H1 (cell line): Measurements from ENCODE around the gene NTN1. TPM values are rescaled to one million over a fixed set of nuclear protein-coding genes. Genes with fewer than 3 reads are reported as not detected.

ENCODE experiments used
- CTCF ChIA-PET: fragments of 300-600 bp; sonication (Branson Sonifier 250); formaldehyde crosslinking; loops from one replicate; lab custom pipeline; 2021; ENCODE audit not compliant: partially characterized antibody; lab: Charles Lee
- POLR2A ChIA-PET: fragments of 300-600 bp; sonication (Branson Sonifier 250); formaldehyde crosslinking; loops from one replicate; lab custom pipeline; 2021; ENCODE audit warnings: inconsistent platforms; ENCODE audit not compliant: partially characterized antibody; lab: Charles Lee
- DNase-seq, 2 experiments: peaks; one replicate each; pipeline versions ENCODE4 v3.0.0 to v3.0.0-alpha.2; 2010 to 2022; ENCODE audit warnings: low spot score in 2 of 2, low read depth in 1 of 2, mixed read lengths in 1 of 2
- FAIRE-seq: peaks from 2 replicates; lab custom pipeline; 2011; peaks lifted over from hg19 to GRCh38; lab: Jason Lieb, UNC
- H2AFZ ChIP-seq: 2 replicates; pipeline ENCODE4 v1.8.1; 2012; ENCODE audit warnings: low read length, inconsistent platforms
- H2AK5ac ChIP-seq: 2 replicates; pipeline ENCODE4 v1.6.1; 2013; ENCODE audit warnings: low read depth, low read length
- H2BK120ac ChIP-seq: replicated peaks from 2 replicates; pipeline ENCODE3; 2013; ENCODE audit warnings: low read depth, low read length, inconsistent platforms
- H2BK12ac ChIP-seq: 2 replicates; pipeline ENCODE4 v1.6.1; 2013; ENCODE audit warnings: low read depth, low read length
- H2BK15ac ChIP-seq: 2 replicates; pipeline ENCODE4 v1.6.1; 2013; ENCODE audit warnings: low read length
- H2BK20ac ChIP-seq: 2 replicates; pipeline ENCODE4 v1.6.1; 2013; ENCODE audit warnings: low read length
- H2BK5ac ChIP-seq: 2 replicates; pipeline ENCODE4 v1.6.1; 2013; ENCODE audit warnings: low read depth, low read length
- H3K14ac ChIP-seq: 2 replicates; pipeline ENCODE4 v1.6.1; 2013; ENCODE audit warnings: inconsistent platforms; ENCODE audit not compliant: insufficient read length
- H3K18ac ChIP-seq: 2 replicates; pipeline ENCODE4 v1.6.1; 2013; ENCODE audit warnings: low read length; ENCODE audit errors: extremely low read depth
- H3K23ac ChIP-seq: 2 replicates; pipeline ENCODE4 v1.6.1; 2013; ENCODE audit warnings: inconsistent platforms; ENCODE audit not compliant: insufficient read length
- H3K23me2 ChIP-seq: 2 replicates; pipeline ENCODE4 v1.6.1; 2013; ENCODE audit warnings: low read depth, low read length
- H3K27ac ChIP-seq: 2 replicates; pipeline ENCODE4 v1.6.1; 2011; ENCODE audit warnings: low read depth, low read length, inconsistent platforms
- H3K27me3 ChIP-seq, 4 experiments: replicated peaks in 1 of 4; 1 replicate in 1 of 4; 2 replicates in 3 of 4; pipeline versions ENCODE4 v1.6.1 to v1.8.1; 2011 to 2013; ENCODE audit warnings: low read length in 3 of 4, mild to moderate bottlenecking in 3 of 4, inconsistent platforms in 2 of 4, mixed read lengths in 2 of 4, moderate library complexity in 1 of 4; ENCODE audit not compliant: control insufficient read depth in 3 of 4, insufficient read depth in 3 of 4; ENCODE audit errors: extremely low read depth in 1 of 4
- H3K36me3 ChIP-seq, 4 experiments: 2 replicates each; pipeline versions ENCODE4 v1.6.1 to v1.8.1; 2011 to 2013; ENCODE audit warnings: mild to moderate bottlenecking in 4 of 4, low read length in 3 of 4, moderate library complexity in 2 of 4, control low read depth in 1 of 4, inconsistent platforms in 1 of 4; ENCODE audit not compliant: insufficient read depth in 4 of 4, control insufficient read depth in 2 of 4
- H3K4ac ChIP-seq: replicated peaks from 2 replicates; pipeline ENCODE3; 2013; ENCODE audit warnings: low read length, low read depth, mixed read lengths, inconsistent platforms; ENCODE audit not compliant: insufficient read length
- H3K4me1 ChIP-seq, 4 experiments: replicated peaks in 1 of 4; 1 replicate in 1 of 4; 2 replicates in 3 of 4; pipeline versions ENCODE4 v1.6.1 to v1.8.1; 2011 to 2013; ENCODE audit warnings: low read length in 3 of 4, inconsistent platforms in 2 of 4, mixed read lengths in 1 of 4; ENCODE audit not compliant: insufficient read depth in 4 of 4, control insufficient read depth in 3 of 4
- H3K4me2 ChIP-seq, 2 experiments: 2 replicates each; pipeline versions ENCODE4 v1.6.1 to v1.8.1; 2011 to 2013; ENCODE audit warnings: low read depth in 2 of 2, low read length in 2 of 2, control low read depth in 1 of 2, inconsistent platforms in 1 of 2, mild to moderate bottlenecking in 1 of 2; ENCODE audit not compliant: insufficient read depth in 1 of 2
- H3K4me3 ChIP-seq, 4 experiments: fragments of 200-600, 300-600 bp in 1 of 4; sonication (generic), shearing (Covaris generic), sonication (Bioruptor Twin) in 1 of 4; 2 replicates each; pipeline versions ENCODE4 v1.5.1 to v1.8.1; 2011 to 2016; ENCODE audit warnings: low read length in 4 of 4, low read depth in 3 of 4, control low read depth in 2 of 4, inconsistent platforms in 2 of 4, mild to moderate bottlenecking in 2 of 4, mixed read lengths in 1 of 4, moderate library complexity in 1 of 4; ENCODE audit not compliant: insufficient read depth in 2 of 4; ENCODE audit errors: extremely low read depth in 1 of 4
- H3K56ac ChIP-seq: replicated peaks from 2 replicates; pipeline ENCODE3; 2013; ENCODE audit warnings: low read depth, mild to moderate bottlenecking, mixed read lengths, low read length, inconsistent platforms; ENCODE audit not compliant: insufficient read length
- H3K79me1 ChIP-seq: 2 replicates; pipeline ENCODE4 v1.6.1; 2013; ENCODE audit warnings: low read depth, low read length, control low read depth
- H3K79me2 ChIP-seq, 2 experiments: 2 replicates each; pipeline versions ENCODE4 v1.6.1 to v1.8.1; 2012 to 2013; ENCODE audit warnings: low read length in 2 of 2, mild to moderate bottlenecking in 2 of 2, inconsistent platforms in 1 of 2; ENCODE audit not compliant: insufficient read depth in 2 of 2, control insufficient read depth in 1 of 2
- H3K9ac ChIP-seq, 4 experiments: replicated peaks in 1 of 4; 1 replicate in 1 of 4; 2 replicates in 3 of 4; pipeline versions ENCODE4 v1.6.1 to v1.8.1; 2011 to 2013; ENCODE audit warnings: low read depth in 3 of 4, low read length in 3 of 4, control low read depth in 2 of 4, mild to moderate bottlenecking in 2 of 4, moderate library complexity in 2 of 4, inconsistent platforms in 1 of 4; ENCODE audit errors: extremely low read depth in 1 of 4
- H3K9me3 ChIP-seq, 2 experiments: 2 replicates each; pipeline versions ENCODE4 v1.6.1 to v1.8.1; 2012 to 2013; ENCODE audit warnings: mild to moderate bottlenecking in 2 of 2, moderate library complexity in 2 of 2, control low read depth in 1 of 2, inconsistent platforms in 1 of 2, low read depth in 1 of 2, low read length in 1 of 2, mixed read lengths in 1 of 2; ENCODE audit not compliant: insufficient read depth in 2 of 2
- H4K20me1 ChIP-seq, 2 experiments: replicated peaks in 1 of 2; 2 replicates each; pipeline versions ENCODE3 to v1.8.1; 2011 to 2013; ENCODE audit warnings: inconsistent platforms in 2 of 2, low read length in 2 of 2, mild to moderate bottlenecking in 1 of 2; ENCODE audit not compliant: insufficient read depth in 2 of 2, control insufficient read depth in 1 of 2
- H4K5ac ChIP-seq: 2 replicates; pipeline ENCODE4 v1.6.1; 2013; ENCODE audit warnings: low read length, low read depth, mixed read lengths, inconsistent platforms; ENCODE audit not compliant: insufficient read length
- H4K8ac ChIP-seq: 2 replicates; pipeline ENCODE4 v1.8.0; 2013; ENCODE audit warnings: mild to moderate bottlenecking, moderate library complexity, low read length, inconsistent platforms; ENCODE audit not compliant: insufficient read depth; ENCODE audit errors: extremely low read depth
- H4K91ac ChIP-seq: replicated peaks from 2 replicates; pipeline ENCODE3; 2013; ENCODE audit warnings: low read length, mixed read lengths, inconsistent platforms; ENCODE audit not compliant: insufficient read length
- BCL11A ChIP-seq, 2 experiments: IDR thresholded peaks; one replicate each; pipeline ENCODE4 v1.6.1; 2011; ENCODE audit warnings: low read depth in 2 of 2, low read length in 2 of 2, mild to moderate bottlenecking in 2 of 2
- GTF2F1 ChIP-seq: IDR thresholded peaks from 2 replicates; pipeline ENCODE4 v1.6.1; 2012; ENCODE audit warnings: low read depth, low read length, improper control_type of control experiment, borderline replicate concordance
- HDAC2 ChIP-seq, 2 experiments: fragments of 300-600 bp in 1 of 2; sonication (generic) in 1 of 2; IDR thresholded peaks; 2 replicates each; pipeline ENCODE4 v1.6.1; 2011 to 2012; ENCODE audit warnings: low read depth in 2 of 2, low read length in 2 of 2, mild to moderate bottlenecking in 2 of 2, moderate library complexity in 2 of 2, borderline replicate concordance in 1 of 2, inconsistent platforms in 1 of 2
- HDAC6 ChIP-seq: IDR thresholded peaks from one replicate; pipeline ENCODE4 v1.7.1; 2012; ENCODE audit warnings: low read depth, mild to moderate bottlenecking, inconsistent platforms, low read length, moderate library complexity
- RAD21 ChIP-seq, 2 experiments: IDR thresholded peaks in 1 of 2; conservative IDR thresholded peaks in 1 of 2; 2 replicates each; pipeline ENCODE4 v1.6.1; 2011; ENCODE audit warnings: low read depth in 2 of 2, low read length in 2 of 2, improper control_type of control experiment in 1 of 2, inconsistent platforms in 1 of 2, mild to moderate bottlenecking in 1 of 2, moderate library complexity in 1 of 2
- WGBS, 2 experiments: shearing (Covaris generic) in 1 of 2; methylation state at CpG; one replicate each; pipeline versions ENCODE4 v1.1.6 to v1.1.7; 2013 to 2015; ENCODE audit warnings: low lambda C conversion rate in 2 of 2, mixed read lengths in 2 of 2, inconsistent platforms in 1 of 2, low coverage in 1 of 2, missing lambda C conversion rate in 1 of 2; ENCODE audit not compliant: insufficient replicate concordance in 2 of 2, insufficient coverage in 1 of 2, insufficient read length in 1 of 2; ENCODE audit errors: extremely low coverage in 1 of 2, missing lambda C conversion rate in 1 of 2; 5-methylcytosine and 5-hydroxymethylcytosine counted together
- polyA plus RNA-seq, 7 experiments: library from polyadenylated mRNA; depleted of rRNA in 3 of 7; stranded (reverse) in 5 of 7; unstranded in 2 of 7; fragments of >200 nt in 5 of 7; fragments of 200-250 nt in 2 of 7; gene quantifications; 1 replicate in 5 of 7; 2 replicates in 1 of 7; 4 replicates in 1 of 7; pipeline versions ENCODE4 v1.2.1 to v1.2.3, GENCODE V29; 2011 to 2013; ENCODE audit warnings: missing spikeins in 2 of 7, mixed read lengths in 2 of 7
- total RNA-seq: library from RNA; stranded (reverse); fragmentation: NEBNext Ultra II Directional; extraction: Animal tissue kit (Norgen Biotek cat#: 25700); gene quantifications from 2 replicates; pipeline ENCODE4 v1.2.1, GENCODE V29; 2021

Gene NTN1
- total and polyA plus RNA-seq, 2 of the 8 experiments (the other 6 are each of a cell fraction or from before 2014, with no cell fraction given), result 2.0 to 2.3 TPM

DNA sequence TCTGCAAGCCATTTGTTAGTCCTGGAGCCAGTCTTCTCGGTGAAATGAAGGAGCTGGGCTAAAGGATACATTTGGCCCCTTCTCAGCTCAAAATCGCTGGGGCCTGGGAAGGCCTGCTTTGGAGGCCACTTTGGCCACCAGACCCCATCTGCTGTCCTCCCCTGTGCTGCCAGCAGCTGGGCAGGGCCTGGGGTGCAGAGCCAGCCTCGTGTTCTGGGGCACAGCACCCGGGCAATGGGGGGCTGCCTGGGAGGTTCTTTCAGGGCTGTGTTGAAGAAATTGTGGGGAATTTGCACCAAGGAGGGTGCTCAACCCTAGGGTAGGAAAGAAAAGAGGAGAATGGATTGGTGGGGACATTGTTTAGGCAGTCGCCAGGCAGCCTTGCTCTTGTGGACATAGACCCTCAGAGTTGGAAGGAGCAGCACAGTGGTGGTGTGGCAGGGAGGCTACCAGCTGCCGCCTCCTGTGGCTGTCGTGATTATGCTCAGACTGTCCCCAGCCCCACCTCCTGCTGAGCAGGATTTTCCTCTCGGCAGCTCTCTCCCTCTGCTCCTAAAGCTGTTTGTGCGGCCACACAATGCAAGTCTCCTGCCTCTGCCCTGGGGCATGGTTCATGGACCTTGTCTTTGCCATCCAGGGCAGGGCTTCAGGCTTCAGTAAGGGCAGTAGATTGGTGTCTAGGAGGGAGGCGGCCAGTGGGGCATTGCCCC is 174.8 kb downstream of the NTN1 start:
- Histone ChIP-seq H3K18ac (no peak overlapping the region), H3K79me1 (no peaks in the 10 kb centered on the region), H3K23me2 (no peaks in the 10 kb centered on the region), H3K4me3 (no peak overlapping the region), H2AFZ (no peak overlapping the region), H3K9me3 (0 out of 4 replicates have a peak, but pooled peaks cover 0 to 3% of the 10 kb centered on the region in 2 experiments), H2BK12ac (no peak overlapping the region), H3K4me2 (peak overlapping the region in 1 of 2 experiments; percentile 12; a peak in 1 of 4 replicates), H2BK120ac (no peak overlapping the region), H4K20me1 (no peaks in the 10 kb centered on the region), H3K36me3 (no peaks in the 10 kb centered on the region), H2BK15ac (no peak overlapping the region), H3K56ac (no peak overlapping the region), H2BK20ac (no peak overlapping the region), H4K91ac (no peak overlapping the region), H3K27me3 (no peaks in the 10 kb centered on the region), H4K5ac (no peak overlapping the region), H2AK5ac (no peak overlapping the region), H3K14ac (no peak overlapping the region), H3K27ac (no peak overlapping the region), H3K4me1 (peaks cover 5 to 13% (median 11%) of the 10 kb centered on the region in 4 experiments), H3K4ac (no peak overlapping the region), H3K79me2 (no peaks in the 10 kb centered on the region), H2BK5ac (no peak overlapping the region), H4K8ac (no peak overlapping the region), H3K9ac (no peak overlapping the region), H3K23ac (no peak overlapping the region)
- TF ChIP-seq RAD21 (IDR thresholded peaks at IDR 0.05 in 1 of 2, conservative IDR thresholded peaks at IDR 0.05 in 1 of 2; ENCODE audit: low read depth in 2 of 2, low read length in 2 of 2) (peak in 1 of 2 experiments; percentile 13; a peak in 2 of 4 replicates), HDAC6 (no peak), BCL11A (IDR thresholded peaks at IDR 0.05; ENCODE audit: low read depth in 2 of 2, low read length in 2 of 2) (no peak), GTF2F1 (no peak), HDAC2 (IDR thresholded peaks at IDR 0.05; ENCODE audit: borderline replicate concordance in 1 of 2, low read depth in 2 of 2, low read length in 2 of 2) (no peak)
- FAIRE-seq (no peak), DNase-seq (no peak)
- ChIA-PET CTCF (interaction anchor here (0.7 to 1.9 kb wide), 6 partner anchors 8 to 201 kb away, joined by 3 to 8 read pairs (median 4); no protein-coding TSS in a partner anchor), POLR2A (no interaction called here)
- WGBS, 2 experiments, result 67% methylated on average over 10 of the region's 10 CpGs; no CpG with 5 or more reads in 1 of the 2 experiments
